ENCODE results near the gene LRRC27.

Gene LRRC27

DNA sequence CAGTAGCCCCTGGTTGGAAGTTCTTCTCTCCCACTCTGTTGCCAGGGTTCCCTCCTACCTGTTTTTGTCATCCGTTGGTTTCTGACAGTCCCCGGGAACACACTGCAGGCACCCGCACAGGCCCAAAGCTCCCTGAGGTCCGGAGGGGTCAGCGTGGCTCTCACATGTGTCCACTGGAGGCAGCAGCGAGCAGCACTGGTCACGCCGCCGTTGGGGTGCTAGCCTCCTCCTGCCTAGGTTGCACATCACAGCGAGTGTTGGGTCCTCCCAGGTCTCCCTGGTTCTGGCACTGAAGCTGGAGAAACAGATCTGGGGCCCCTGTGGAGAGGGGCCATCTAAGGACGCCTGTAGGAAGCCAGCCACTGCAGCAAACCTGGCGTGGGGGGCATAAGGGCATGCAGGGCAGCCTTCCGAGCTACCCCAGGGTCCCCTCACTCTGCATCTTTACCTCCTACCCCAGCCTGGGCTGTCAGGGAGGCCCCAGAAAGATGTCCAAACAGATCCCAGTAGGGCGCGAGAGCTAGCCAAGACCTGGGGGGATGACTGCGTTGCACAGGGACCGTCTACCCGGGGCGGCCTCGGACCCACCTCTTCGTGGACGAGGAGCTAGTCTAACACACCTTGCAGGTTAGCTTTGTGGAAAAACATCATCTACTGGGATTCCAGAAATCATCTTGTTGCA, 28.9 kb downstream of the LRRC27 start:
- no peak for DNase-seq

DNA sequence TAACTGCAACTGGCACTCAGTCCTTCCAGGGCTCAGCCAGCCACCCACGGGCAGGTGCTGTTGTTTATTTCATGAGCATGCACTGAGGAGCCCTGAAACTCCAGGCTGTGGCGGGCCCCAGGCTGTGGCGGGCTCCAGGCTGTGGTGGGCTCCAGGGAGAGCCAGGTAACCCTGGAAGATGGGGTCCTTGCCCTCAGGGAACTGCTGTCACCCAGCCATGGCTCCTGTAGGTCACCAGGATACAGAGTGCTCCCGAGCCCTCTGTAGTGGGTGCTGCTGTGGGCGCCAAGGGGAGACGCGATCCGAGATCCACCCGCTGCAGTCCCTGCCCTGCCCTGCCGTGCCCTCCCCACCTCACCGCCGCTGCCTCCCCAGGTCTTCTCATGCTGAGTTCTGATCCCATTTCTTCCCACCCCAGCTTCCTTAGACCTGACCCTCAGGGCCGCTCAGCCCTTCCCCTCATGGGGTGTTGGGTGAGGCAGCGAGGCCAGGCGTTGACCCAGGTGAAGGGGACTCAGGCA, 29.6 kb downstream of the LRRC27 start:
- no peak for DNase-seq

DNA sequence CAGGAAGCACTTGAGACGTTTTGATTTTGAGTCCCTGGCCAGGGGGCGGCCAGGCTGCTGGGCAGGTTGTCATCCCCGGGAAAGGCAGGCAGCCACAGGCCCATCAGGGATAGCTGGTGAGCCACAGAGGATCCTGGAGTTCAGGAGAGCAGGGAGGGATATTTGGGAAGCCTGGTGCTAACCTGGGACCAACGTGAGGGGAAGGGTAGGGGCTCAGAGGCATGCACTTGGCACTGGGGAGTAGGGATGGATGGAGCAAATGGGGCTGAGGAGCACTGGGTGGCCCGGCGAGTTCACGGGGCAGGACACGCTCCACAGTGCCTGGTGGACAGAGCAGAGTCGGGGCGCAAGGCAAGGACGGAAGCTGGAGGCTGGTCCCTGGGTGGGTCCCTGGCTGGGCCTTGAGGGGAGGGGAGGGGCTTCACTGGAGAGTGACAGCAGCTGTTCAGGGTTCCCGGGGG, 30.2 kb downstream of the LRRC27 start:
- no peak for DNase-seq

DNA sequence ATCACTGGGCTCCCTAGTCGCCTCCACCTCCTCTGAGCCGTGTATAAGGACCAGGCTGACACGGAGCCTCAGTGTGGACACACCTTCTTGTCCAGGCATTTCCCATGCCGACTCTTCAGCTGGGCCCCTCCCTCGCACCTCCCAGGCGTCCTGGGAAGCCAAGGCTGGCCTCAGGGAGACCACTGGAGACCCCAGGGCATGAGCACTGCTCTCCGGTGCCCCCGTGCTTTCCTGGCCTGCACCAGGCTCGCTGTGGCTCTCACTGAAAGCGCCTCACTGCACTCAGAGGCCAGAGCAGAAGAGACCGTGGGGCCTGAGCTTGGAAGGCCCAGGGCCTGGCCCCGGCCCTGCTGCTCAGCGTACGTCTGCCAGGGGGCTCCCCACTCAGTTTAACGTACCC, 31.4 kb downstream of the LRRC27 start:
- DNase-seq = no peak

DNA sequence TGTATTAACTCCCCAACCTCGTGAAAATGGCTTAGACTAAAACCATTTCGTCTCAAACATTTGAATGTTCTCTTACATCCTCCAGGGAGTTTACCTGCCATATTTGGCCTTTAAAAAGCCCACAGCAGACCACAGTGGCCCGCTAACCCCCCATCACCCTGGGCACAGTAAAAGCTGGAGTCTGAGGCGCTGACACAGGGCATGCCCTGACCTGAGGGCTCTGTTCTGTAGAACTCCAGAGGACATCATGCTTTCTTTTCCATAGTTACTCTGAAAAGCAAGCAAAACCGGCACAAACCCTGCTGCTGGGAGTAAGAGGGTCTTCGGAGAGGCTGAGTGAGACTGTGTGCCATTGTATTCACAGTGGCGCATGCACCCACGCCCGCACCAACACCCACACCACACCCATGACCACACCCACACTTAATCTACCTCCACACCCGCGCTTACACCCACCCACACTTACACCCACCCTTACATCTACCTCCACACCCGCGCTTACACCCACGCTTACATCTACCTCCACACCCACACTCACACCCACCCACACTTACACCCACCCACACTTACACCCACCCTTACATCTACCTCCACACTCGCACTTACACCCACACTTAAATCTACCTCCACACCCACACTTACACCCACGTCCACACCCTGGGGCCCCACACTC, 32.1 kb downstream of the LRRC27 start:
- DNase-seq = no peak

DNA sequence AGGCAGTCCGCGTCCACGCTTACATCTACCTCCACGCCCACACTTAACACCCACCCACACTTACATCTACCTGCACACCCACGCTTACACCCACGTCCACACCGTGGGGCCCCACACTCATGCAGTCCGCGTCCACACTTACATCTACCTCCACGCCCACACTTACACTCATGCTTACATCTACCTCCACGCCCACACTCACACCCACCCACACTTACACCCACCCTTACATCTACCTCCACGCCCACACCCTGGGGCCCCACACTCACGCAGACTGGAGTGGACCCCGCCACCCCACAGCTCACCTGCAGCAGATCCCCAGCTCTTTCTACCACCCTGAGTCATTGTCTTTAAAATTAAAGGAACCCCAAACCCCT, 32.6 kb downstream of the LRRC27 start:
- DNase-seq = no peak

DNA sequence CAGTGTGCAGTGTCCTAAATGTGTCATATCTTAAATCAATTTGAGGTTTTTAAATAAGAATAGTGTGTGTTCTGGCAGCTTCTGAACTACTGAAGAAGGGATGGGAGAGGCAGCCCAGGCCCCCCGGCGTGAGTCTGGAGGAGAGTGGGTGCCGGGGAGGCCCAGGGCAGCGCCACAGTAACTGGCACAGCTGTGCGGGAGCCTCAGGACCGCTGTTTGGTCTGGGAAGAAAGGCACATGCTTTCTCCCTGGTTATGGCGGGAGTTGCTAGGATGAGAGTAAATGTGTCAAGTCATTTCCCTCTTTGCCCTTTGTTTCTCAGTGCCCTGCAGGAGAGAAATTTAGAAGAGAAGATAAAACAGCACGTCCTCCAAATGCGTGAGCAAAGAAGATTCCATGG, 33.1 kb downstream of the LRRC27 start:
- DNase-seq = no peak

DNA sequence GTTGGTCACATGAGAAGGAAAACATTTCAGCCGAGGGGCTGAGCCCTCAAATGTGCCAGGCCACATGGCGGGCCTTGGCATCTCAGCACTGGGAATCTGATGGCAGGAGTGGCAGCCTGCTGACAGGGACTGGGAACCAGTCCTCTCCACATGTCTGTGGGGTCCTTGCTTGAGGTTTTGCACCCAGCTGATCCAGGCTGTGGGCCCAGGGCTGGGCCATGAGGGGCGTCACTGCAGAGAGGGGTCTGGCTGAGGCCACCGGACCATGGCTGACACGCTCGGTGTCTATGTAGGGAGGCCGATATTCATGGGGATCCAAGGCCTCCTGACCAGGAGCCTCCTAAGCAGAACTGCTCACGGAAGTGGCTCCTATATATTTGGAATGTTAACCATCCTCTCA, 34.0 kb downstream of the LRRC27 start:
- no peak for DNase-seq

DNA sequence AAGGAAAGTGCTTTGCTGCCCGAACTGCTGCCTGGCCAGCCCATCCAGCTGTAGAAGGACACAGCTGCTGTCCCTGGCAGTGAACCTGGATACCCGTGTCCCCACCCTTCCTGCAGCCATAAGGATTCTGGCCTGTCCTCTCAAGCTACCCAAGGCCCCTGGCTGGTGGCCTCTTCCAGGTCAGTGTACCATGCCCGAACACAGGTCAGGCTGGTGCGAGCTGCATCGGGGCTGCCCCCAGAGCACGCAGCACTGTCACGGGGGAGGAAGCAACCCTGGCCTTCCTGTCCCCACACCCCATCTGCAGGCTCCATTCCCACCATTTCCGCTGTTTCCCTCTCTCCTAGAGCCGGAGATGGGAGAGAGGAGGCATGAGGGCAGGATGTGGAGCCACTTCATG, 34.5 kb downstream of the LRRC27 start:
- no peak for DNase-seq

DNA sequence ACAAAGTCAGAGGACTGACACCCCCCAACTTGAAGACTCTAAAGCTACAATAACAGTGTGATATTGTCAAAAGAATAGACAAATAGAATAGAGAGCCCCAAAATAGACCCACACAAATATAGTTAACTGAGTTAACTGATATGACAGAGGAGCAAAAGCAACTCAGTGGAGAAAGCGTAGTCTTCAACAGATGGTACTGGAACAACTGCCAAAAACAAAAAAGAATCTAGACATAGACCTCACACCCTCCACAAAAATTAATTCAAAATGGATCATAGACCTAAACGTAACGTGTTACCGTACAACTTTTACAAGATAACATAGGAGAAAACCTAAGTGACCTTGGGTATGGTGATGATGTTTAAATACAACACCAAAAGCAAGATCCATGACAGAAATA, 36.4 kb downstream of the LRRC27 start:
- DNase-seq = no peak

DNA sequence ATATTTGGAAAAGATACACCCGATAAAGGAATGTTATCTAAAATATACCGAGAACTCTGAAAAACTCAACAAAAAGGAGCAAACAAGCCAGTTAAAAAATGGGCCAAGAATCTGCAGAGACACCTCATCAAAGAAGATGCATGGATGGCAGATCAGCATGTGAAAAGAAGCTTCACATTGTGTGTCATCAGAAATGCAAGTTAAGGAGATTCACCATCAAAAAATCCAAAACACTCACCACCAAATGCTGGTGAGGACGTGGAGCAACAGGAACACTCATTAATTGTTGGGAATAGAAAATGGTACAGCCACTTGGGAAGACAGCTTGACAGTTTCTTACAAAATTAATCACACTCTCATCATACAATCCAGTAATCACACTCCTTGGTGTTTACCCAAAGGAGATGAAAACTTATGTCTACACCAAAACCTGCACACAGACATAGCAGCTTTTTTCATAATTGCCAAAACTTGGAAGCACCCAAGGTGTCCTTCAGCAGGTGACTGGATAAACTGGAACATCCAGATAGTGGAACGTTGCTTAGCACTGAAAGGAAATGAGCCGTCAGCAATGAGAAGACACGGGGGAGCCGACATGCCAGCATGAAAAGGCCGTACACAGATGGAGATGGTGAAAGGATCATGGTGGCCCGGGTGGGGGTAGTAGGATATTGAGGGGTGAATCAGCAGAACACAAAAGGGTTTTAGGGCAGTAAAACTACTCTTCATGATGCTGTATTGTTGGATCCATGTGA, 37.1 kb downstream of the LRRC27 start:
- no peak for DNase-seq

DNA sequence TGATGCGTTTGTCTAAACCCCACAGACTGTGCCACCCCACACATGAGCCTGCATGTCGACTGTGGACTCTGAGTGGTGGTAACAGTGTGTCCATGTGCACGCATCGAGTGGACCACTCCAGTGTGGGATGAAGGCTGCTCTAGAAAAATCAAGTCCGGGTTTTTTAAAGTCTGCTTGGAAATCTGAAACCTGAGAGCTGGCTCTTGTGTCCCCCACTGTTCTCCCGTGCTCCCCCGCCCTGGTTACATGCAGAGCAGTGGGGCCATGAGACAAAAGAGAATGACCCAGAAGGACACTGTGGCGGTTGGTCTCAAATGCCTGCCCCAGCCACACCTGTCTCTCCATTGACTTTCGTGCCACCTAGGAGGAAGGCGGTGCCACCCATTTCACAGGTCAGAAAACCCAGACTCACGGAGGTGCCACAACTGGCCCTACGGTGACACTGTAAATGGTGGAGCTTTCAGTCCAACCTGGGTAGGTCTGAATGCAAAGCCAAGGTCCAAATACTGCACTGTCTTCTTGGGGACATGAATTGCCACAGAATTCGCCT, 37.7 kb downstream of the LRRC27 start:
- no peak for DNase-seq

DNA sequence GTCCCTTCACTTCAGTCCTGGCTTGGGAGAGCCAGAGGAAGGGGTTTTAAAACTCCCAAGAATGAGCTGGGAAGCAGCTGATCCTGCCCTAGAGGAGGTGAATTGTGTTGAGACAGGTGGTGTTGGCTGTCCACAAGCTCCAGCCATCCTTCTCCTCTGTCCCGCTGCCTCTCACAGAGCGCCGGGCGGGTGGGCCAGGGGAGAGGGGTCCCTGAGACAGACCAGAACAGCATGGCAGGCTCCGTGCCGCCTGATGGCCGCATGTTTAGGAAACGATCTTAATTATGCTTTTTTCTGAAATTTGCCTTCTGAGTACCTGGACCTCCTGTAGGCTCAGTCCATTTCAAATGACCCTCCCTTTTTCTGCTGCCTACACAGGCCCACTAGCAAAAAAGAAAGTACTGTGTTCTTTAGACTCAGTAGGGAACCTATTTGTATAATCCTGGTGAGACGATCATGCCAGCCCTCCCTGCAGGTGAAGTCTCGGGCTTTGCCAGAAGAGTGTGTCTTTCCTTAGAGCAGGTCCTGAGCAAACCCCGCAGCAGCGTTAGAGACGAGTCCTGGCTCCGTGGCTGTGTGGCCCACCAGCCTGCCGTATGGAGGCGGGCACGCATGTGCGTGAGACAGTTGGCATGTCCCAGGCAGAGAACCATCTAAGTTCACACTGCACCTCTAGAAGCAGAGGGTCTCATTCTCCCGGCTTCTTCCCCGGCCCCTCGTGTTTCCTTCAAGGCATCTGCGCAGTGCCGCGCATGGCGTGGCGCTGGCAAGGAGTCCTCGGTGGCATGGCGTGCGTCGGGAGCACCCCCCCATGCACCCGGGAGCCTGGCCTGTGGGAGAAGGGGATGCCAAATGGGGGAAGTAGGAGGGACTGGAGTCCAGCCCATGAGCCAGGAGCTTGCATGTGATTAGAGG, 38.7 kb downstream of the LRRC27 start:
- DNase-seq = no peak

DNA sequence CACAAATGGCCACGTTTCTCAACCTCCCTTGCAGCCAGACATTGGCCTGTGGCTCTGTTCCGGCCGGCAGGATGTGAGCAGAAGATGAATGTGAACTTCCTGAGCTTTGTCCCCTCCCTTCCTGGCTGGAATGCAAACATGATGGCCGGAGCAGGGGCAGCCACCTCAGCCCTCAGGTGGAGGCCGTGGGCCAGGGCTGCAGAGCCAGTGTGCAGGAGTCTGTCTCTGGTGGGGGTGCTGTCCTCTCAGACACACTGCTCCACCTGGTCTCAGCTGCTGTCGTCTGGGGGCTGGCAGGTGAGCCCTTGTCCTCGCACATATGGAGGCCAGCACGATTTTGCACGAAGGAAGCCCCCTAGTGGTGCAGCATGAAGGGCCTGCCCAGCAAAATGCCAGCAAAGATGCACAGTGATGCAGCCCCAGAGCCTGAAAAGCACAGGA, 39.7 kb downstream of the LRRC27 start:
- no peak for DNase-seq

DNA sequence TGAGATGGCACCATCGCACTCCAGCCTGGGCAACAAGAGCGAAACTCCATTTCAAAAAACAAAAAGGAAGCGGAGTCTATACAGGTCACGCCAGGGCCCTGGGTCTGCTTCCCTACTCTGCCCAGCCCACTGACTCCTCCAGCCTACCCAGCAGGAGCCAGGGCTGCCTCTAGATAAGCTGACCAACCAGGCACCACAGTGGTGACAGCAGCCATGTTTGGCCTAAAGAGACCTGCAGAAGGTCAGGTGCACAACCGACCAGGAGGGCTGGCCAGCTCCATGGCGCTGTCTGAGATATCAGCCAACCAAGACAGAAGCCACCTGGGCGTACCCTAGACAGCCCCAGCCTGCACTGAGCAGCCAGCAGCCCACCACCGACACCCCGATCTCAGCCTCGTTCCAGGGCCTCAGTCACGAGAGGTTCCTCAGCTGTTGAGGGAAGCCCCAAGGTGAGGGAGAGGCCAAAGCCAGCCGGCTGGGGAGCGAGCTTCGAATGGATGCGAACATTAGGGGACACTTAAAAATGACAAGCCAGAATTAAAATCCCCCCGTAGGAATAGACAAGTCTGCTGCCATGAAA, 40.6 kb downstream of the LRRC27 start:
- no peak for DNase-seq

DNA sequence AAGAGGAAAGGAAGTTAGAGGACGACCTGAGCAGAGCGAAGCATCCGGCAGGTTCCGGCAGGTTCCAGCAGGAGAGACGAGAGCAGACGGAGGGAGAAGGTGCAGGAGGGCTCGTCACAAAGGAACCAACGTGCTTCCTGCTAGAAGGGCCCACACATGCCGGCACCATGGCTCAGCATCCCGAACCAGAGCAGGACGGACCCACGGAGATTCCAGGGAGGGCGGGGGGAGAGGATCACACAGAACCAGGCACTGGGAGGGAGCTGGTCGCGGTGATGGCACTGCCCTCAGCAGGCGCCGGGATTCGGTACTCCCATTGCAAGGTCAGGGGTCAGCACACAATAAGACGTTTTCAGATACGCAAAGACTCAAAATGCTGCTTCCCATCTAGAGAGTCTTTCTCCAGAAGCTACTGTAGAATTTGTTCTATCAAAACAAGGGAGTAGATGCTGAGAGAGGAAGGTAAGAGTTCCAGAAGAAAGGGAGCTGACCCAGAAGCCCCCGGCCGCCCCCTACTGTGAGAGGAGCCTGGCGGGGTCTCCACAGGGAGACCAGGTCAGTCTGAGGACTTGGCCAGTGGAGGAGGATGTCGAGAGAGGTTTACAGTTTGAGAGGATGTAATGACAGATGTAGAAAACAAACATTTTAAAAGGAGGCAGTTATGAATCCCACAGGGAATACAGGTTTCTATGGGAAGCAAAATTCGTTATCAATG, 41.4 kb downstream of the LRRC27 start:
- DNase-seq = no peak

DNA sequence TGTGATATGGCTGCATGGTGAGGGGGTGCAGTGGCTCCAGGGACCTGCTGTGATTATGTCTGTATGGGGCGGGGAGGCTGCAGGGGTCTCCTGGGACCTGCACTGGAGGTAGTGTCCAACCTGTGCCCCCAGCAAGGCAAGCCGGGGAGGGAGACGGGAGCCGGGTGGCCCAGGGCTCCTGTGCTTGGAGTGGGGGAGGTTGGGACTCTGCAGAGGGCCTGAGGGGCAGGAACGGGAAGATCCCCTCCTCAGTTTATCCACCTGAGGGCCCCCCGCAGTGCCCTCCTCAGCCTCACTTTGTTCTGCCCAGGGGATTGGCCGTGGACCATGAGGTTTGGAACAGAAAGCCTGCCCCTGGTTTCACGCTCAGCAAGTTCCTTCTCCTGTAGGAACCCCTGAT, 42.2 kb downstream of the LRRC27 start:
- no peak for DNase-seq

DNA sequence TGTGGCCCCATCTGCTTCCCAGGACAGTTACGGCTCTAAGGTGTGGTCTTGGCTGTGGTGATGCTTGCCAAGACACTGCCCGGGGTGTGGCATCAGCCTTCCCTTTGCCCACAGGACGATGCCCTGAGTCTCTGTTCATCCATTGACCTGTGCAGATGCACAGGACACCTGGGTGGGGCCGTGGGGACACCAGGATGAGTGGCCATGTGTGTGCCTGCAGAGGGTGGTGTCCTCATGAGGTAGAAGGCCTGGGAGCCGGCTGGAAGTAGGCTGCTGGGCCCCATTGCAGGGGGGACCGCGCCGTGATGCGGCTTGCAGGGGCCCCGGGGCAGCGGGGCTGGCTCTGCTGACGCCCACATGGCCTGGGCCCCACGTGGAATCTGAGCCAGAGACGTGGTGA, 42.6 kb downstream of the LRRC27 start:
- DNase-seq = no peak

DNA sequence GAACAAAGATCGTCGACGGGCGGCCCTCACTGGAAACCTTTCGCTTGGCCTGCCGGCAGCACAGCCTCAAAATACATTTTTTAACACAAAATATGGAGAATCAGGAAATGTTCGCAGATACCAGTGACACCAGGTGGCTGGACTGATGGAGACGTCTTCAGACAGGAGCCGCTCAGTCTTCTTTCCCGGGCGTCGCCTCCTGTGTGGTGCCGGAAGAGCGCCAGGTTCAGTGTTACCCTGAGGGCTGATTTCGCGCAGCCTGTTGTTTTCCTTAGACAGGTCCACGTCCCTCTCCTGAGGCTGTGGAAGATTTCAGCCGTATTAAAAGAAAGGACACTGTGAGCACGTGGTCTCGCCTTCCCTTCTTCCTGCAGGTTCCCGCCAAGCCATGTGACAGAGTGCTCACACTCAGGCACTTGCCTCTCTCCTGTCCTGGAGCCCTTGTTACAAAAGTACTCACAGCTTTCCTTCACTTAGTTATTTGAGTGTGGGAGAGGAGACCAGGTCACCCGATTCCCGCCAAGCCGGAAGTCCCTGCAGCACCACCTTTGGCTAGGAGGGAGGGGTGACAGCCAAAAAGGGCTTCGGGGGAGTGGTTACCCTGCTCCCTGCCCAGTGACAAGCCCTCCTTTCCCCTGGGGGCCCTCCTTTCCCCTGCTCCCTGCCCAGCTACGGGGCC, 43.3 kb downstream of the LRRC27 start:
- no peak for DNase-seq

DNA sequence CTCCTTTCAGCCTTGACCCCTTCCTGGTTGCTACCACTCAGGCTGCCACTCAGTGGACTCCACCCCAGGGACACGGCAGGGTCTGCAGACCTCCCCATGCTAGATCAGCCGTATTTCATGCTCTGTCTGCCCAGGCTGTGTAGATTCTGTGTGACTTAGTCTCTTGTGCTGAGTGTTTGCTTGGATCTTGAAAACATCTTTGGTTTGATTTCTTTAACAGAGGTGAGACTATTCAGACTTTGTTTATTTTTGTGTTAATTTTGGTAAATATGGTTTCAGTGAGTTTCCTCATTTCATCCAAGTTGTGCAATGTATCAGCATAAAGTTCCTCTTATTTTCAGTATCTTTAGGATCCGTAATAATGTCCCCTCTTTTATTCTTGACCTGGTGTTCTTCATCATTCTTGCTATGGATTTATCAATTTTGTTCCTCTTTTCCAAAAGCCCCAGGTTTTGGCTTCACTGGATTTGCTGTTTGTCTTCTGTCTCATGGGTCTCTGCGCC, 43.9 kb downstream of the LRRC27 start:
- DNase-seq = no peak
